ENCODE data around the gene PCDH8. TPM values are rescaled to one million over a fixed set of nuclear protein-coding genes. Genes with fewer than 3 reads are reported as not detected.

The PCDH8 gene
- total and polyA plus RNA-seq, 8 donors, result 0.11 to 0.14 TPM; not detected in 6

DNA sequence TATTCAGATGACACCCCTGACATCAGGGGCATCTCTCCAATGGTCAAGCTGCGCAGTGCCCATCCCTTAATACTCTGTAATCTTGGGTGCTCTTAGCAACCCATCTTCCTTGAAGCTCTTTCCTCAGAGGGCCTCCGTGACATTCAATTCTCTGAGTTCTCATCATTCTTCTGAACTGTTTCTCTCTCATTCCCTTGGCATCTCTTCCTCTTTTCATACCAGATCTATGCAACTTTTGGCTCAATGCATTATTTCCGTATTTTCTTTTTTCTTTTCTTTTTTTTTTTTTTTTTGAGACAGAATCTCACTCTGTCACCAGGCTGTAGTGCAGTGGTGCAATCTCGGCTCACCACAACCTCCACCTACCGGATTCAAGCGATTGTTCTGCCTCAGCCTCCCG, 53.9 kb downstream of the PCDH8 start:
- intact Hi-C loops (cut with DNase I), result no loop called here
- Histone ChIP-seq H3K9me3 (no peaks in the 10 kb centered on the region), H3K4me3 (no peak overlapping the region), H3K27ac (no peak overlapping the region), H3K36me3 (no peaks in the 10 kb centered on the region), H3K27me3 (no peaks in the 10 kb centered on the region), H3K4me1 (no peaks in the 10 kb centered on the region)
- ATAC-seq (no peak), DNase-seq (no peak)
- TF ChIP-seq CTCF (IDR thresholded peaks at IDR 0.05), result no peak

GRCh38 chr13:52793515-52794061, 54.9 kb downstream of the PCDH8 start:
- no peak for DNase-seq
- no peak for ATAC-seq
- Histone ChIP-seq H3K36me3 (no peaks in the 10 kb centered on the region), H3K4me1 (no peaks in the 10 kb centered on the region), H3K4me3 (no peak overlapping the region), H3K27me3 (no peaks in the 10 kb centered on the region), H3K27ac (no peak overlapping the region), H3K9me3 (no peaks in the 10 kb centered on the region)
- intact Hi-C loops (cut with DNase I), result no loop called here
- TF ChIP-seq CTCF (IDR thresholded peaks at IDR 0.05), result no peak

Small RNA genes lying within 50 kb of the gene (microRNA-seq; reads per million reads assigned to microRNA genes)
- gene MIR759, result 0 reads per million in 2 donors

Other genes starting within 250 kb of the PCDH8 start
- gene HNRNPA1L2, start 206.2 kb downstream of the PCDH8 start, total RNA-seq, result 1 to 10 TPM; 4.4 to 5.1 TPM
- 10 to 100 TPM; 24.8 to 32.2 (median 28.0) TPM for gene HNRNPA1L2, start 206.2 kb downstream of the PCDH8 start, polyA plus RNA-seq (ENCODE audit: insufficient read length in 6 of 6)
- gene SUGT1, start 195.8 kb downstream of the PCDH8 start, total RNA-seq, result 10 to 100 TPM; 43.5 to 46.7 TPM
- 10 to 100 TPM; 49.3 to 65.0 (median 52.1) TPM for gene SUGT1, start 195.8 kb downstream of the PCDH8 start, polyA plus RNA-seq (ENCODE audit: insufficient read length in 6 of 6)
- gene CNMD, start 108.8 kb downstream of the PCDH8 start, total RNA-seq, result not detected
- gene CNMD, start 108.8 kb downstream of the PCDH8 start, polyA plus RNA-seq (ENCODE audit: insufficient read length in 6 of 6), result 1 to 10 TPM; 5.1 to 9.6 (median 7.2) TPM
- gene OLFM4, start 180.2 kb upstream of the PCDH8 start, total RNA-seq, result 1 to 10 TPM in 1 of 2 donors, under 1 TPM in 1; 0.15 to 1.6 TPM
- gene OLFM4, start 180.2 kb upstream of the PCDH8 start, polyA plus RNA-seq (ENCODE audit: insufficient read length in 6 of 6), result under 1 TPM; 0.09 to 0.59 (median 0.20) TPM